Spleen (tissue), 11 donors: Measurements from ENCODE around the gene RANBP1. TPM values are rescaled to one million over a fixed set of nuclear protein-coding genes. Genes with fewer than 3 reads are reported as not detected.
A peak's percentile ranks its signal among the peaks of the same experiment; 100 is the strongest.

ENCODE experiments used
- DNase-seq: peaks from one replicate; pipeline ENCODE4 v3.0.0-alpha.2; 2020
- H3K27ac ChIP-seq, 8 donors: fragments of 200-600 bp; sonication (generic) in 7 of 8; 1 replicate in 4 of 8; 2 replicates in 4 of 8; pipeline versions ENCODE4 v1.5.0 to v1.8.0; 2016 to 2021; ENCODE audit warnings: inconsistent platforms in 4 of 8, mild to moderate bottlenecking in 4 of 8, moderate library complexity in 1 of 8
- H3K27me3 ChIP-seq, 7 donors: fragments of 200-600 bp; sonication (generic) in 6 of 7; replicated peaks in 1 of 7; 1 replicate in 4 of 7; 2 replicates in 3 of 7; pipeline versions ENCODE4 v1.5.0 to v1.8.0; 2016 to 2021; ENCODE audit warnings: inconsistent platforms in 3 of 7, mild to moderate bottlenecking in 1 of 7
- H3K36me3 ChIP-seq, 6 donors: fragments of 200-600 bp; sonication (generic) in 5 of 6; 1 replicate in 4 of 6; 2 replicates in 2 of 6; pipeline versions ENCODE4 v1.5.0 to v1.8.0; 2016 to 2021; ENCODE audit warnings: inconsistent platforms in 2 of 6
- H3K4me1 ChIP-seq, 6 donors: fragments of 200-600 bp; sonication (generic) in 5 of 6; 1 replicate in 3 of 6; 2 replicates in 3 of 6; pipeline versions ENCODE4 v1.5.0 to v1.8.0; 2016 to 2021; ENCODE audit warnings: inconsistent platforms in 3 of 6
- H3K4me3 ChIP-seq, 8 donors: fragments of 200-600 bp; sonication (generic) in 7 of 8; 1 replicate in 4 of 8; 2 replicates in 4 of 8; pipeline versions ENCODE4 v1.5.0 to v1.8.0; 2016 to 2021; ENCODE audit warnings: inconsistent platforms in 4 of 8, mild to moderate bottlenecking in 4 of 8, moderate library complexity in 2 of 8
- H3K9me3 ChIP-seq, 8 donors: fragments of 200-600 bp; sonication (generic) in 7 of 8; 1 replicate in 4 of 8; 2 replicates in 4 of 8; pipeline versions ENCODE4 v1.5.0 to v1.8.0; 2016 to 2021; ENCODE audit warnings: inconsistent platforms in 4 of 8
- POLR2A ChIP-seq, 3 donors: fragments of 450-650 bp; IDR thresholded peaks; one replicate each; pipeline ENCODE4 v1.5.1; 2017; ENCODE audit warnings: antibody characterized with exemption in 3 of 3, mild to moderate bottlenecking in 1 of 3
- POLR2AphosphoS5 ChIP-seq, 3 donors: sonication (generic); formaldehyde crosslinking; IDR thresholded peaks; one replicate each; pipeline ENCODE4 v1.5.1; 2017; ENCODE audit warnings: antibody characterized with exemption in 3 of 3
- WGBS, 5 donors: extraction: QIAGEN DNeasy Blood & Tissue Kit in 3 of 5; methylation state at CpG; one replicate each; pipeline versions ENCODE4 v1.1.5 to v1.1.7; 2013 to 2018; 5-methylcytosine and 5-hydroxymethylcytosine counted together
- intact Hi-C: fragments of 100-400 bp; cut with DNase I; formaldehyde crosslinking; loops from one replicate; pipeline ENCODE4 v1.15.0; 2023; ENCODE audit warnings: low total_unique reads
- polyA plus RNA-seq, 3 donors: library from polyadenylated mRNA; stranded (reverse); fragments of 200-250 nt; gene quantifications; one replicate each; pipeline ENCODE4 v1.2.1, GENCODE V29; 2013
- total RNA-seq, 7 donors: library from RNA; depleted of rRNA in 3 of 7; stranded (reverse); fragments of >200 nt in 3 of 7; fragmentation: NEBNext Ultra II Directional in 4 of 7; extraction: Animal tissue kit (Norgen Biotek cat#: 25700) in 4 of 7; gene quantifications; one replicate each; pipeline versions ENCODE4 v1.1.0 to v1.2.1, GENCODE V29; 2016 to 2021
- TF ChIP-seq, protein P1 (sequence below), 11 experiments: fragments of 200-600 bp in 7 of 11; fragments of 450-650 bp in 4 of 11; sonication (generic) in 4 of 11; IDR thresholded peaks in 8 of 11; conservative IDR thresholded peaks in 3 of 11; 1 replicate in 7 of 11; 2 replicates in 4 of 11; pipeline versions ENCODE4 v1.4.0 to v1.8.0; 2016 to 2021; ENCODE audit warnings: antibody characterized with exemption in 11 of 11, inconsistent platforms in 4 of 11, mild to moderate bottlenecking in 1 of 11
- donor health status: healthy with polysubstance abuse.
- donor health status: DM: no; HTN: no; CAD: no; lungs with moderate emphysema.
- donor health status: DM: no; HTN: no; CAD: no.
- donor health status: Bipolar disorder and iron deficiency.
- donor health status: healthy.
- donor health status: DM: no; HTN: no; CAD: no.
- donor health status: DM: yes; HTN: yes; CAD: no.

RANBP1 gene
- total and polyA plus RNA-seq, 10 donors, result 52.6 to 111 (median 94.6) TPM

DNA sequence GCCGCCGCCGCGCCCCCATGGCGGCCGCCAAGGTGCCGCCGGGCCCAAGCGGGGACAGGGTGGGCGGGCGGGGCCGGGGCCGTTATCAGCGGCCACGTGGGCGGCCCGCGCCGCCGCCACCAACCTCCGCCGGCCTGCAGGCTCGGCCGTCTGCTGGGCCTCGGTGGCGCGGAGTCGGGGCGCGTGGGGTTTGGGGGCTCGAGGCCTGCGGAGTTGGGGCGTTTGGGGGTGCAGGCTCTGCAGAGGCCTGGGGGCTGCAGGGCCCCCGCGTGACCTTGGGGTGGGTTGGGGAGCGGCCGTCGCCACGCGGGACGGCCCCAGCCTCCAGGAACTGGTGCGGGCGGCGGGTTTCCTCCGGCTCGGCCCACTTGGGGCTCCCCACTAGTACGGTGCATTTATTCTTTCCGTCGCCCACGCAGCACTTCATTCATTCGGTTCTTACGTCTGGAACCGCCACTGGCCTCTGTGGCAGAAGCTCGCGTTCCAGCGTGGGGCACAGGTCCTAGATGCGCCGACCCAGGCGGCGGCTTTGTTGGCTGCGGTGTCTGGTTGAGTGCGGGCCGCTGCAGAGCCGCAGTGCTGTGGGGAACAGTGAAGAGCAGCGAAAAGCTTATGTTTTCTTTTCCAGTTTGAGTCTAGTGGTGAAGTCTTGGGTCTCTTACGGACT is 1.9 kb downstream of the RANBP1 start:
- Histone ChIP-seq H3K27ac (peak overlapping the region; percentile 85 to 93 (median 91)), H3K27me3 (no peaks in the 10 kb centered on the region), H3K4me3 (peak overlapping the region; percentile 80 to 93 (median 86)), H3K36me3 (peaks cover 0 to 71% (median 61%) of the 10 kb centered on the region in 6 donors), H3K4me1 (peaks cover 23 to 90% (median 75%) of the 10 kb centered on the region in 6 donors), H3K9me3 (no peaks in the 10 kb centered on the region)
- intact Hi-C loops, result no loop called here
- 0 to 1% (median 0%) methylated on average over 35 to 66 of the region's 66 CpGs for WGBS, 5 donors
- TF ChIP-seq, protein P1, sequence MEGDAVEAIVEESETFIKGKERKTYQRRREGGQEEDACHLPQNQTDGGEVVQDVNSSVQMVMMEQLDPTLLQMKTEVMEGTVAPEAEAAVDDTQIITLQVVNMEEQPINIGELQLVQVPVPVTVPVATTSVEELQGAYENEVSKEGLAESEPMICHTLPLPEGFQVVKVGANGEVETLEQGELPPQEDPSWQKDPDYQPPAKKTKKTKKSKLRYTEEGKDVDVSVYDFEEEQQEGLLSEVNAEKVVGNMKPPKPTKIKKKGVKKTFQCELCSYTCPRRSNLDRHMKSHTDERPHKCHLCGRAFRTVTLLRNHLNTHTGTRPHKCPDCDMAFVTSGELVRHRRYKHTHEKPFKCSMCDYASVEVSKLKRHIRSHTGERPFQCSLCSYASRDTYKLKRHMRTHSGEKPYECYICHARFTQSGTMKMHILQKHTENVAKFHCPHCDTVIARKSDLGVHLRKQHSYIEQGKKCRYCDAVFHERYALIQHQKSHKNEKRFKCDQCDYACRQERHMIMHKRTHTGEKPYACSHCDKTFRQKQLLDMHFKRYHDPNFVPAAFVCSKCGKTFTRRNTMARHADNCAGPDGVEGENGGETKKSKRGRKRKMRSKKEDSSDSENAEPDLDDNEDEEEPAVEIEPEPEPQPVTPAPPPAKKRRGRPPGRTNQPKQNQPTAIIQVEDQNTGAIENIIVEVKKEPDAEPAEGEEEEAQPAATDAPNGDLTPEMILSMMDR (IDR thresholded peaks at IDR 0.05 in 8 of 11, conservative IDR thresholded peaks at IDR 0.05 in 3 of 11), result no peak
- TF ChIP-seq POLR2AphosphoS5 (IDR thresholded peaks at IDR 0.05) (no peak), POLR2A (IDR thresholded peaks at IDR 0.05) (no peak)
- peak; percentile 92 for DNase-seq

DNA sequence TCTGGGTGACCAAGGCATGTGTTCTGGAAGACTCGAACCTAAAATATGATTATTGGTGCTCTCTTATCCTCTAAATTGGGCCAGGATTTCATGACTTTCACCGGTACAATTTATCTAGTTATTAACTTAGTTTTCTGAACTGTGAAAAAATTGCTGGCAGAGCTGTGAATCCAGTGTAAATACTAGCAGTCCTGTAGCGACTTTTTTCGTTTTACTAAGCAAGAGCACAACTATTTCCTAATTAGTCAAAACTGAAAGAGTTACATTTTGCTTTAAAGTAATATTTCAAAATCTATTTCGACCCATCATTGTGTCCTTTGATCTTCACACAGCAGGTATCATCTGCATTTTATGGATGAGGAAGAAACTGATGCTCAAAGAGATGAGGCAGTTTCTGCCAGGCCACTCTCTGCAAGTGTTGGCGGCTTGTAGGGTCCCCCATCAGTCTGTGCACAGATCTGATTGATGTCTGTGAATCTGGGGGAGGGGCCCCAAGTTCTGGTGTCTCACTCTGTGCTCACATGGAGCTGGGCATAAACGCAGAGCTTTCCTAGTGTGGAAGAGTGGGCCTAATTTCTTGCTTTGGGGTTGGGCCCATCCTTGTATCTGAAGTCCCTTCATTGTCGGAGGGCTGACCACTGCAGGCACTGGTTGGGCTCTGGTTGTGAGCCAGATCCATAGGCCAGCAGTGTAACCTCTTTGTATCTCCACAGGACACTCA is 2.6 kb downstream of the RANBP1 start:
- Histone ChIP-seq H3K27me3 (no peaks in the 10 kb centered on the region), H3K36me3 (peaks cover 0 to 65% (median 54%) of the 10 kb centered on the region in 6 donors), H3K4me1 (peaks cover 23 to 85% (median 69%) of the 10 kb centered on the region in 6 donors), H3K4me3 (peak overlapping the region; percentile 80 to 93 (median 86)), H3K9me3 (no peaks in the 10 kb centered on the region), H3K27ac (peak overlapping the region in 7 of 8 donors; percentile 85 to 93 (median 91))
- peak; percentile 56 for DNase-seq
- intact Hi-C loops, result no loop called here
- 24 to 30% (median 26%) methylated on average over 8 of the region's 8 CpGs for WGBS, 5 donors
- TF ChIP-seq, protein P1 (IDR thresholded peaks at IDR 0.05 in 8 of 11, conservative IDR thresholded peaks at IDR 0.05 in 3 of 11), result no peak

DNA sequence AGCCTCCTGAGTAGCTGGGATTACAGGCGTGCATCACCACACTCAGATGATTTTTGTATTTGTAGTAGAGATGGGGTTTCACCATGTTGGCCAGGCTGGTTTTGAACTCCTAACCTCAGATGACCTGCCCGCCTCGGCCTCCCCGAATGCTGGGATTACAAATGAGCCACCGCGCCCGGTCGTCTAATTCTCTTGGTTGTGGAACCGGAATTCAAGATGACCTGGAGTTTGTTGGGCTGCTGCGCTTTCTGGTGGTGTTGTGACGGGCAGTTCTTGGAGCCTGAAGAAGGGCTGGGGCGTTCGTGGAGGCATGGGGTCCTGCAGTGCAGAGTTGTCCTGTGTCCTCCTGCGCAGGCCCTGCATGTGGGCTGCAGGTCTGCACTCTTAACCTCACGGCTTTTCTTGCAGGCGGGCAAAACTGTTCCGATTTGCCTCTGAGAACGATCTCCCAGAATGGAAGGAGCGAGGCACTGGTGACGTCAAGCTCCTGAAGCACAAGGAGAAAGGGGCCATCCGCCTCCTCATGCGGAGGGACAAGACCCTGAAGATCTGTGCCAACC is 6.0 kb downstream of the RANBP1 start:
- 94 to 98% (median 94%) methylated on average over 20 to 22 of the region's 22 CpGs for WGBS, 5 donors
- no peak for DNase-seq
- intact Hi-C loops, result loop anchor here (10.0 kb wide), 1 partner anchor 147 kb away; no protein-coding TSS in a partner anchor
- Histone ChIP-seq H3K27me3 (no peaks in the 10 kb centered on the region), H3K9me3 (no peaks in the 10 kb centered on the region), H3K27ac (no peak overlapping the region), H3K4me1 (peaks cover 11 to 83% (median 45%) of the 10 kb centered on the region in 6 donors), H3K4me3 (no peak overlapping the region), H3K36me3 (peaks cover 0 to 74% (median 55%) of the 10 kb centered on the region in 6 donors)
- TF ChIP-seq, protein P1 (IDR thresholded peaks at IDR 0.05 in 8 of 11, conservative IDR thresholded peaks at IDR 0.05 in 3 of 11), result no peak
- TF ChIP-seq POLR2A (IDR thresholded peaks at IDR 0.05), result no peak
- no peak for TF ChIP-seq POLR2AphosphoS5 (IDR thresholded peaks at IDR 0.05)
